Activated CD4-positive, alpha-beta T cell treated with anti-CD3 and anti-CD28 coated beads for 48 hours (primary cell): ENCODE measurements around the gene CARD11.
A peak's percentile ranks its signal among the peaks of the same experiment; 100 is the strongest.

Source experiments
- DNase-seq: peaks from one replicate; pipeline ENCODE4 v3.0.0-alpha.2; 2020

Gene CARD11

DNA sequence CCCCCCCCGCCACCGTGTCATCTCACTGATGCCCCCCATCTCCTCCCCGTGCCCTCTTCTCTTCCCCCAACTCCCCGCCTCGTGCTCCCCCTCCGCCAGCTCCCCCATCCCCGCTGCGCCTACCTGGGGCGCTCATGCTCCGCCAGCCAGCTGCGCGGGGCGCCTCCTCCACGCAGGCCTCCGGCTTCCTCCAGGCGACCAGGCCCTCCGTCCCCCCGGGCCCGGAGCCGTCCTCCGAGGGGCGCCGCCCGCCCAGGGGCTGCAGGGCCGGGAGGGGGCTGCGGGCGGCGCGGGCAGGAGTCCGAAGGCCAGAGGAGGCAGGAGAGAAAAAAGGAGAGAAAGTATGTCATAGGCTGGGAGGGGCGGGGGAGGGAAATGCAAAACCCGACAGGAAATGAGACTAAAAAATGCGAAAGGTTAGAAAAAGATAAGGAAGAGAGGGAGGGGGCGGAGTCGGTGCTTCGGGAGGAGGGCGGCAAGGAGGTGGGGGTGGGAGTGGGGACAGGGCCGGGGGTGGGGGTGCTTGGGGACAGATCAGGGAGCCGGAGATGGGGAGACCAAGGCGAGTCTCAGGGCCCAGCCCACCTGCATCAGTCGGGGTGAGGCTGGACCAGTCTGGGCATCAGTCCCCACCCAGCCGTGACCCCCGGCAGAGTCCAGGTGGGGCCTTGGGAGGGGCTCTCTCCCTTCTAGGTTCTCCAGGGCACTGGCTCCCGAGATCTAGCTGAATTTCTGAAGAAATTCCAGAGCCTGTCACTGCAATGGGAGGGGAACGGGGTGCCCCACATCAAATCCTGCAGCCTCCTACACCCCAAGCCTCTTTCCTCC lies at the start of gene CARD11:
TSS of gene CARD11 (minus strand) at position 324 of the 828 bp plus-strand sequence. CDS start 85,361 bp downstream, outside the sequence.
- peak; percentile 63 for DNase-seq

DNA sequence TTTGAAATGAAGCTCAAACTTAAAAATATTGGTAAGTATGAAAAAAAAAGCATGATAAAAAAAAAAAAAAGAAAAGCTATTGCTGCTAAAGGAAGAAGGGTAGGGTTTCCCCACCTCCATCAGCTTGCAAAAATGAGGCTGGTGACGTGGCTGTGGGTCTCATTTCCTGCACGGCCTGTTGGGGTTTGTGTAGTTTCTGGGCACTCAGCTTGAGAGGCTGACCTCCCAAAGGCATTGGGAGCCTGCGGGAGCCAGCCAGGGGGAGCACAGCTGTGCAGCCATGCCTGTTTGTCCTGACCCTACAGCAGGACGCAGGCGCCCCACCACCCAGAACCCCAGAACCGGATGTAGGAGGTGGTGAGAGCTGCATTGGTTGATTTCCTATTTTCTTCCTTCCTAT lies 48.8 kb upstream of the CARD11 start:
- peak; percentile 75 for DNase-seq

DNA sequence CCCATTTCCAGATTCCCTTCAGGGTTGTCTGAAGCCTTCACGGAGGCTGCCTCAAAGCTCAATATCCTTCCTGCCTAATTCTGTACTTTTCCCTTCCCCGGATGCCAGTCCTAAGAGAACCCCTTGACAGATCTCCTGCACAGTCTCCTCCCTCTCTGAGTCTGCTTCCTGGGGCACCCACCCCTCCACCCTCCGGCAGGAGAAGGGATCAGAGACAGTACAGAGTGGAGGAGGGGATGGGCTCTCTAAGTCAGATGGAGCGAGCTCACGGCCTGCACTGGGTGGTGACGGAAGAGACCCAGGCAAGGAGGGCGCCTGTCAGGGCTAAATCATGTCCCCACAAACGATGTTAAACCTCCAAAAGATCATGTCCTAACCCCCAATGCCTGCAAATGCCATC lies 48.0 kb upstream of the CARD11 start:
- DNase-seq, result no peak

DNA sequence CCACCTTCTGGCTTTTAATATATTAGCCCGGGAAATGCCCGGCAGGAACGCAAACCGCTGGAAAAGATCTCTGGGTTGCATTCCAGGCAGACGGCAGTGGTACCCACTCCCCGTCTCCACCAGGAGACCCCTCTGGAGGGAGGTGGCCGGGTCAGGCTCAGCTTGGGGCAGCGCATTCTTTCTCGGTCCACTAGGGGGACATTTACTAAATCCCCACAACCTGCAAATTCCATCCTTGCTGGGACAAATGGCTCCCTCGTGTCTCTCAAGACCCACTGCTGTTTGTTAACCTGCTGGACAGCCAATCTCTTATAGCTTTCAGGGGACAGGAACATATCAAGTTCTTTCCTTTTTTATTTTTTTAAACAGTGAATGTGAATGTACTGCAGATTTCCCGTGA lies 45.8 kb upstream of the CARD11 start:
- DNase-seq, result peak; percentile 42

DNA sequence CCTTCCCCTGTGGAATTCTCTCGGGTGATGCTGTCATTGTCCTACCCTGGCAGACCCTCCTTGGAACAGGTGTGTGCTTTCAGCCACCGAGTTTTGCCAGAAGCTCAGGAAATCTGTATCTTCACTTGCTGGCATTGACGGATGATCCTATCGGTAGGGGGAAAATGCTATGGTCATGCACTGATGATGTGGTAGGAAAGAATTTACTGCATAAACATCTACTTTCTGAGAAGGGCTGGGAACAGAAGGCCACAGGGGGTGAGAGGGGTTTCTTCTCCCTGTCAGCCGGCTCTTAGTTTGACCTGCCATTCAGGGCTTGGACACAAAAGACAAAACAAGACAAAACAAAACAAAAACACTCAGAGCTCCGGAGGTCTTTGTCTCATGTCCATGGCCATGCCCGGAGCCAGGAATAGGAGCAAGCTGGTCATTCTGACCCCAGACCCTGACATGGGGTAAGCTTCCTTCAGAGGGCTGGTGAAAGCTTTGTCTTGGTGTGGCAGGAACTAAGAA lies 43.6 kb upstream of the CARD11 start:
- DNase-seq, result no peak

DNA sequence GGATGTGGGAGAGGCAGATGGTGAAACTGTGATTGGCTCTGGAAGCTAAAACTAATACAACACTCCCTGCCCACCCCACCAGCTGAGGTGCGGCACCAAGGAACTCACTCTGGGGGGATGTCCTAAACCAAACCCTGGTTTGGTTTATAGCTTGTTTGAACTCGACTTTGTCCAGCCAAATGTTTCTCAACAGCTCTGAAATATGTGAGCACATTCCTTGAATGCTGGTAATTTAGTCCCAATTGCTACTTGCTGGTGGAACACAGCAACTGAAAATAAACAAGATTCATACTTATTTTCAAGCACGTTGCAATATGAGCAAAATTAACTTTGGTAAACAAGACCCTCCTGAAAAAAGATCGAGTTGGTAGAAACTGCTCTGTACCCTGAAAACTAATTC lies 39.7 kb upstream of the CARD11 start:
- no peak for DNase-seq

DNA sequence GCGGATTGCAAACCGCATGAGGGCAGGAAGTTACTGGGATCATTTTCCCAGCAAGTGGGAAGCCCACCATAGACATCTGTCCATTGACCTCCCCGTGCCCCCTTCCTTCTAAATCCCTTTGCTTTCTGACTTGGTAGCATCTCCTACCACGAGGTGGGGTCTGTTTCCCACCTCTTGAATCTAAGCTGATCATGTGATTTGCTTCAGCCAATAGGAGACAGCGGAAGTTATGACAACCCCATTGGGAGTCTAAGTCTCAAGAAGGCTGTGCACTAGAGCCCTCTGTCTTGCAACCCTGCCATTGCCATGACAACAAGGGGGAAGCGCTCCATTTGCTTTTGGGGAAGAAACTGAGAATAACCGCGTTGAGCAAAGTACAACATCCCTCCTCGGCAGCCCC lies 39.2 kb upstream of the CARD11 start:
- no peak for DNase-seq

DNA sequence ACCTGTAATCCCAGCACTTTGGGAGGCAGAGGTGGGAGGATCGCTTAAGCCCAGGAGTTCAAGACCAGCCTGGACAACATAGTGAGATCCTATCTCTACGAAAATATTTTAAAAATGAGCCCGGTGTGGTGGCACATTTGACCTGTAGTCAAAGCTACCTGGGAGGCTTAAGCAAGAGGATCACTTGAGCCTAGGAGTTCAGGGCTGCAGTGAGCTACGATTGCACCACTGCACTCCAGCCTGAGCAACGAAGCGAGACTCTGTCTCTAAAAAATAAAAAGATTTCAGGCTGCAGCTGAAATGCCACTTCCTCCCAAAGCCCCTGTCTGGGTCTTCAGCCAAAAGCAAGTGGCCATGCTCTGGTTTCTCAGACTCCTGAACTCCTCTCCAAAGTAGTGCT lies 38.7 kb upstream of the CARD11 start:
- no peak for DNase-seq

DNA sequence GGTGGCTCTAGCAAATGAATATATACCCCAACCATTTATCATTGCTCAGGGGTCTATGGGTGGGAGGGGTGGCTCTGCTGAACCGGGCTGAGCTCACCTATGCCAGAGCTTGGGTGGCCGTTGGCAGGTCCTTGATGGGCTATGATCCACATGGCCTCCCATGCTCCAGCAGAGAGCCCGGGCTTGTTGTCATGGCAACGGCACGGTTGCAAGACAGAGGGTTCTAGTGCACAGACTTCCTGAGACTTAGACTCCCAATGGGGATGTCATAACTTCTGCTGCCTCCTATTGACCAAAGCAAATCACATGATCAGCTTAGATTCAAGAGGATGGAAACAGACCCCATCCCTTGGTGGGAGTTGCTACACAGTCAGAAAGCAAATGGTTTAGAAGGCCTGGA lies 36.4 kb upstream of the CARD11 start:
- DNase-seq, result no peak

DNA sequence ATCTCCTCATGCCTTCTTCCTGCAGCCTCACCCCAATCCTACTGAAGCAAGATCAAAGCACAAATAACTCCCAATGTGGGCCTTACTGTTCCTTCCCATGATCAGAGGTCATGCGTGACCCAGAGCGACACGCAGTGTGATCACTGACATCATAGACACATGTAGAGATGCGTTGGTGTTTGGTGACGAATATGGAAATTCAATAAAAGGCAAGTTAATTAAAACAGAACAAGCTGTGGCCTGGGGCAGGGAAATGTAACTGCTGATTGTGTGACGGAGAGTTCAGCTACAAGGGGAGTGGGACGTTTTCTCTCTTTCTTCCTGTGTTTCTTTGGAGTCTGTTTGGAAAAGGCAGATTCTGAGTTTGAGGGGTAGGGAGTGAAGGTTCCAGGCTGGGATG lies 34.8 kb upstream of the CARD11 start:
- DNase-seq, result no peak

DNA sequence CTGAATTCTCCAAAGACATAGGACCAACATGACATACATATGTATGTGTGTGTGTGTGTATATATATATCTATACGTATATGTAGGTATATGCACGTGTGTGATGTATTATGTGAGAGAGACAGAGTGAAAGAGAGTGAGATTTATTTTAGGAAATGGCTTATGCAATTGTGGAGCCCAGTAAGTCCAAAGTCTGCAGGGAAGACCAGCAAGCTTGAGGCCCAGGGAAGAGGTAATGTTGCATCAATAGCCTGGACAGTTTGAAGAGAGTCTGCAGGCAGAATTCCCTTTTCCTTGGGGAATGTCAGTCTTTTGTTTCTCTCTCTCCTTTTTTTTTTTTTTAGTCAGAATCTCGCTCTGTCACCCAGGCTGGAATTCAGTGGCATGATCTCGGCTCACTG lies 33.0 kb upstream of the CARD11 start:
- no peak for DNase-seq

DNA sequence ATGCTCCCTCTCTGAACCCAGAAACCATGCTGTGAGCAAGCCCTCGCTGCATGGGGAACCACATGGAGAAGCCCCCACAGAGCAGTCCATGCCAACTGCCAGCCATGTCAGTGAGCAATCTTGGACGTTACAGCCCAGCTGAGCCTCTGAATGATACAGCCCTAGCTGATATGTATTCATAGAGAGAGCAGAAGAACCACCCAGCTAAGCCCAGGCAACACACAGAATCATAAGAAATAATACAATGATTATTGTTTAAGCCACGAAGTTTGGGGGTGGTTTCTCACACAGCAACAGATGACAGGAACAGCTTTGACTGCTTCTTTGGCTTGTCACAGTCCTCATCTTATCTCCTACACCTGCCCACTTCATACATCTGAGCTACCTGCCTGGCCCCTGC lies 32.5 kb upstream of the CARD11 start:
- DNase-seq, result no peak

DNA sequence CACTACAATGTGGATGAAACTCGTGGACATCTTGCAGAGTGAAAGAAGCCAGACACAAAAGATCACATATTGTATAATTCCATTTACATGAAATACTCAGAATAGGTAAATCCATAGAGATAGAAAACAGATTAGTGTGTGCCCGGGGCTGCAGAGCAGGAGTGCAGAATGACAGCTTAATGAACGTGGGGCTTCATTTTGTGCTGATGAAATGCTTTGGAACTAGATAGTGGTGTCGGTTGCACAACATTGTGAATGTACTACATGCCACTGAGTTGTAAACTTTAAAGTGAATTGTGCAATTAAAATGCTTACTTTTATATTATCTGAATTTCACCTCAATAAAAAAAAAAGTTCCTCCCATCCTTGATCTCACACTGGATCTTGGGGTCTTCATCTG lies 31.8 kb upstream of the CARD11 start:
- DNase-seq, result no peak

DNA sequence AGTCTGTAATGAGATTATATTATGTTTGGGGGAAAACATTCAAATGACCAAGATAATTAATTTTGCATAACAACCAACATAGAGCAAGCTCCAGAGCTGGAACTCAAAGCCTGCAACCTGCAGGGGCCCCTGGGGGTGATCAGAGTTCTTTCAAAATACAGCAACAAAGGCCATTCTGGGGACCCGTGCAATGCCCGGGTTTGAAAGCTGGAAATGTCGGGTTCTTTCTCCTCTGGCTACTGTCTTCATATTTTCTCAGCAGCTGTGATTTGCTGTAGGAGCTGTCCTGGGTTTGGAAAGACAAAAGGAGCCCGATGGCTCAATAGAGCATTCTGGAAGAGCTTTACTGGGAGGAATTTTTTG lies 30.8 kb upstream of the CARD11 start:
- DNase-seq, result no peak

DNA sequence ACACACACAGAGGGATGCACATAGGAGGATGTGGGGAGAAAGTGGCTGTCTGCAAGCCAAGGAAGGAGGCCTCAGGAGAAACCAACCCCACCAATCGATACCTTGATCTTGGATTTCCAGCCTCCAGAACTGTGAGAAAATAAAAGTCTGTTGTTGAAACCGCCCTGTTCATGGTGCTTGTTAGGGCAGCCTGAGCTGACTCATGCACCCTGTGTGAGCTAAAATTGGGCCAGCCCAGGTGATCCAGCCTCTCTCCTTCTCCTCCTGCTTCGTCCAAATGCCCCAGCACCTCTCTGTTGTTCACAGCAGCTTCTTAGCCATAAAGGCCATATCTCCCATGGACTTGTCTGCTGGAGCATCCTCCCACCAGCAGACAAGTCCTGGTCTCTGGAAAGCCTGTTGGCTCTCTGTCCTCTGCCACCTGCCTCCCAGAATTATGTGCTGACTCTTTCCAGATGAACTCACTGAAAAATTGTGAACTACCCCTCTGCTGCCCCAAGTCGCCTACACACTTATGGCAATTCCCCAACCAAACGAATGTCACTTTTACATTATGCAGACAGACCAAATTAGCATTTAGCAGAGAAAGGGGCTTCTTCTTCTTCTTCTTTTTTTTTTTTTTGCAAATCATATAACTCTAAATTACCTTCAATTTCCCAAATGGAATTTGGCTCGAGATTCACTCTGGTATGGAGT lies 30.2 kb upstream of the CARD11 start:
- no peak for DNase-seq

DNA sequence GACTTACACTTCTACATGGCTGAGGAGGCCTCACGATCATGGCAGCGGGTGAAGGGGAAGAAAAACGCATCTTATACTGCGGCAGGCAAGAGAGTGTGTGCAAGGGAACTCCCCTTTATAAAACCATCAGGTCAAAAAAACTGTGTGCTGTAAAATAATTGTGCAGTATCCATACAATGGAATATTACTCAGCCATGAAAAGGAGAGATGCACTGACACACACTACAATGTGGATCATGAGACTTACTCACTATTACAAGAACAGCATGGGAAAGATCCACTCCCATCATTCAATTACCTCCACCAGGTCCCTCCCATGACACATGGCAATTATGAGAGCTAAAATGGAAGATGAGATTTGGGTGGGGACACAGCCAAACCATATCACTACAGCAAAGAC lies 27.2 kb upstream of the CARD11 start:
- no peak for DNase-seq

DNA sequence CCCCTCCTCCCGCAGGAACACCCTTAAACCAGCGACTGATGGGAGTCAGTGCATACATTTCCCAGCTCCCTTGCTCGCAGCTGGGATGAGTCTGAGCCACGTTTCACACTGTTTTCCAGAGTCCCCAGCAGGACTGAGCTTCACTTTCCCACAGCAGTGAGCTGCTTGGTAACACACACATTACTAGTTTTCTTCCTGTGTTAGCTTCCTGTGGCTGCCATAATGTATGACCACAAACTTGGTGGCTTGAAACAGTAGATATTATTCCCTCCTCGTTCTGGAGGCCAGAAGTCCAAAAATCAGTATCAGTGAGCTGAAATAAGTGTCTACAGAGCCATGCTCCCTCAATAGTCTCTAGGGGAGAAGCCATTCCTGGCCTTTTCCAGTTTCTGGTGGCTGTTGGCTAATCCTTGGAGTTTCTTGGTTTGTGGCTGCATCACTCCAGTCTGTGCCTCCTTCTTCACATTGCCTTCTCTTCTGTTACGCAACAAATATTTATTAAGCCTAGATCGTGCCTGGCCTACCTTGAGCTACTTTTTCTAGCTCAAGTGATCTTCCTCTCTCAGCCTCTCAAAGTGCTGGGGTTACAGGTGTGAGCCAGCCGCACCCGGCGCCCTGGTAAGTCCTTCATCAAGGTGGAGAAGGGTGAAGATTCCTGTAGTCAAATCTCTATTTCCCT lies 26.2 kb upstream of the CARD11 start:
- DNase-seq, result no peak

DNA sequence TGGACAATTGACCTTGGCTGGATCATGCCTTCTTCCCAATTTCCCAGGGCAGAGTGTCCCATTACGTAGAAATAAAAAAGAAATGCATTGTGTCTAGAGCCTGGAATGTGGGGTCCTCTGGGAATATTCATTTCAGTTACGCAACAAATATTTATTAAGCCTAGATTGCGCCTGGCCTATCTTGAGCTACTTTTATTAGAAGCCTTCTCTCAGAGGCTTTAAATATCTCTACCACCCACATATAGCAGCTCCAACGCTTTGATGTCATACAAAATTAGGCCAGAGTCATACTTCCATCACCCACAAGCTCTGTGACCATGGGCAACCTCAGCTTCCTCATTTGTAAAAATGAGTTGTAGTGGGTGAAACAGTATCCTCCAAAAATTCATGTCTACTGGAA lies 24.9 kb upstream of the CARD11 start:
- DNase-seq, result no peak

DNA sequence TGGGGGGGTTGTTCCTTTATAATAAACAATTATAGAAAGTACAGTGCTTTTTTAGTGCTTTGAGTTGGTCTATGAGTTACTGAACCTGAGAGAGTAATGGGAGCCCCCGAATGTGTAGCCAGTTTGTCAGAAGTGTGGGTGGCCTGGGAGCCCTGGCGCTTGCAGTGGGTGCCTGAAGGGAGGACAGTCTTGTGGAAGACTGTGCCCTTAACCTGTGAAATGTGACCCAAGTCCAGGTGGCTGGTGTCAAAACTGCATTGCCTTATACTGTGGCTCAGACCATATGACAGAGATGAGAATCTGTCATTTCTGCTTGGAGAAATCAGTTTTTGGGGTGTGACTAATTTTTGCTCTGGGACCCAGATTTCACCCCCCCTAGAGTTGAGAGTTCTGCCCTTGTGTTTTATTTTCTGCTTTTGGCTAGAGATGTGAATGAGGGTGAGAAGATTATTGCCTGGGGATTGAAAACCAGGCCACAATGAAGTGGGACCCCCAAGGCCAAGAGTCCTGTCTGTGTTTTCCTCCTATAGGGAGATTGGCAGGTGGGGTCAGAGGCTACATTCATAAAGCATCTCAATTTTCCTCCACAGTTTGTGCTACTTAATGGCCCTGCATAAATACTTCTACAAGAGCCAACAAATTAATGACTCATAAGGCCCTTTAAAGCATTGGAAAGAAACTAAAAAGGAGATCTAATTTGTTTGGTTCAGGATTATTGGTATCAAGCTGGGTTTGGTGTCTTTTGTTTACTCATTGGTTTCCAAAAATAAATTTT lies 24.1 kb upstream of the CARD11 start:
- no peak for DNase-seq

DNA sequence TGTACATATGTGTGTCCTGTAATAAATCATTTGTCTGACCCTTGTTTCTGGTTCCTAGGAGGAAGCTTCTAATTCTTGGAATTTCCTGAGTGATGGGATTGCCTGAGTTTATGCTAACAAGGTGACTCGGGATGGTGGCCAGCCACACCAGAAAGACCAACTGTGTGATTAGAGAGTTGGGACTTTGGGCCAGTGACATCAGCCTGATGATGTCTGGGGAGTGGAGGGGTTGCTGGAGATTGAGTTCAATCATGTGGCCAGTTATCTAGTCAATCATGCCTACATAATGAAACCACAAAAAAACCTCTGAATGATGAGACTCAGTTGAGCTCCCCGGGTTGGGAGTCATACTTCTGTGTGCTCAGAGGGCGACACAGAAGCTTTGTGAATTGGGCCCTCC lies 23.5 kb upstream of the CARD11 start:
- DNase-seq, result peak; percentile 45

DNA sequence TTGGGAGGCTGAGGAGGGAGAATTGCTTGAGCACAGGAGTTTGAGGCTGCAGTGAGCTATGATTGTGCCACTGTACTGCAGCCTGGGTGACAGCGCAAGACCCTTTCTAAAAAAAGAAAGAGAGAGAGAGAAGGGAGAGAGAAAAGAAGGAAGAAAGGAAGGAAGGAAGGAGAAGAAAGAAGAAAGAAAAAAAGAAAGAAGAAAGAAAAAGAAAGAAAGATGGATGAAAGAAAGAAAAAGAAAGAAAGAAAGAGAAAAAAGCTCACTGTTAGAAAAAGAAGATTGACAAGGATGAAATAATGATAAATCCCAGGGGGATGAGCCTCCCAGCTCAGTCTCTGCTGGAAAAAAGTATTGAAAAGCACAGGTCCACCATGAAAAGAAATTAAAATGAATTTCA lies 22.8 kb upstream of the CARD11 start:
- no peak for DNase-seq

DNA sequence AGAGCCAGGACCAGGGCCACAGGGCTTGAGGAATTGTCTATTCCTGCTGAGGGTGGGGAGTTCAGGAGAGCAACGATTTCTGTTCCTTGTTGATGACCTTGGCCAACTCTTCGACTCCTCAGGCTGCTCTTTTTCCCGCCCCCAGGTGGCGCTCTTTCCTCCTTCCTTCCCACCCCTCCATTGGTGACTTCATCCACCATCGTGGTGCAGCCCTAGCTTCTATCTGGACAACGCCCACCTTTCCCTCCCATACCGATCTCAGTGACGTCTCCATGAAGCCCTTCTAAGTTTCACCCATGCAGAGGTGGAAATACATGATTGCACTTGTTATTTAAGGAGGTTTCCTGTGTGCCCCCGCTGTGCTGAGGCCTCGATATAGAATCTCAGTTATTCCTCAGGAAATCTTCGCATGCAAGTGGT lies 22.1 kb upstream of the CARD11 start:
- DNase-seq, result peak; percentile 79

DNA sequence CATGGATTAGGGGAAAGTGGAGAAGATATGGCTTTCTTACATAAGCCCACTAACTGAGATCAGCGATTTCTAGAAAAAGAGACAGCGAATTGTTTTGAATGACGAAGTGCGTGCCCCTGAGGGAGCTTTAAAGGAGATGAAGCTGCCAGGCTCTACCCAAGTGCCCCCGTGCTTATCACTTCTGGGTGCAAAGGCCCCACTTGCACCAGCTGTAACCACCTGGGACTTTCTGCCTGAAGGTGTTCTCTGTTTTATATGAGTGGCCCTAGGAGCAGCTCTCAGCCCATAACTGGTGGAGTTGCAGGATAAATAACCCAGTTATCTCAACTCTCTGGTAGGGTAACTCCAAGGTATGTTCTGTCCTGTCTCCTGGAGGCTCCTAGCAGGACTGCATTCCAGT lies 20.4 kb upstream of the CARD11 start:
- DNase-seq, result no peak
